KOPT-K1 (cell line): ENCODE results near the gene ARHGEF7.

Experiments used
- H3K27ac ChIP-seq: fragments of 200-600 bp; sonication (generic); 2 replicates; pipeline ENCODE4 v1.5.1; 2016; ENCODE audit warnings: antibody characterized with exemption, mild to moderate bottlenecking, low read depth, low read length; ENCODE audit not compliant: poor library complexity, severe bottlenecking
- H3K36me3 ChIP-seq: fragments of 200-600 bp; sonication (generic); 2 replicates; pipeline ENCODE4 v1.5.1; 2017; ENCODE audit warnings: antibody characterized with exemption, mild to moderate bottlenecking, low read length, moderate library complexity; ENCODE audit not compliant: insufficient read depth
- H3K9me3 ChIP-seq: fragments of 200-600 bp; sonication (generic); 2 replicates; pipeline ENCODE4 v1.5.1; 2017; ENCODE audit warnings: antibody characterized with exemption, low read length, mild to moderate bottlenecking; ENCODE audit not compliant: insufficient read depth, poor library complexity, severe bottlenecking

Gene ARHGEF7

DNA sequence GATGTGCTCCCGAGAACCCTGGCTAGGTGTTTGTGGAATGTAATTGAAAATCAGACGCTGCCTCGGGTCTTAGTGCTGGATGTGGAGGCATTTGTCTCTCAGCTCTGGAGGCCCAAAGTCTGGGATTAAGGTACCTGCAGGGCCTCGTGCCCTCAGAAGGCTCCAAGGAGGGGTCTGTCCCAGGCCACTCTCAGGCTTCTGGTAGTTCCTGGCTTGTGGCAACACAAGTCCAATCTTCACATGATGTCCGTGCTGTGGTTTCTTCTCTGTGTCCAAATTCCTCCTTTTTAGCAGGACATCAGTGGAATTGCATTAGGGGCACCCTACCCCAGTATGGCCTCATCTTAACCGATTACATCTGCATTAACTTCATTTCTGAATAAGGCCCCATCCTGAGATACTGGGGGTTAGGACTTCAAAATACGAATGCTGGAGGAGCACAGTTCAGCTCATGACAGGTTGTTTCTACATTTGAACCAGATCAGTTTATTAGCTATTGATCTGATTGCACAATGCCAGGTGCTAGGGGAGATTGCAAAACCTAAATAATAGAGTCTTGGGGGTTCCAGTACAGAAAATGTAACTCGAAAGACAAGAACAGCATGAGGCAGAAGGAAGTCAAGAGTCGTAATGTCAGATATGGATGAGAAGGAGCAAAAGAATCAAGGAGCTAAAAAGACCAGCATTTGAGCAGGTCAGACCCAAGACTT lies 3.9 kb downstream of the ARHGEF7 start:
- no peaks in the 10 kb centered on the region for H3K36me3 ChIP-seq
- no peak overlapping the region for H3K27ac ChIP-seq
- H3K9me3 ChIP-seq, result peaks cover 8% of the 10 kb centered on the region

DNA sequence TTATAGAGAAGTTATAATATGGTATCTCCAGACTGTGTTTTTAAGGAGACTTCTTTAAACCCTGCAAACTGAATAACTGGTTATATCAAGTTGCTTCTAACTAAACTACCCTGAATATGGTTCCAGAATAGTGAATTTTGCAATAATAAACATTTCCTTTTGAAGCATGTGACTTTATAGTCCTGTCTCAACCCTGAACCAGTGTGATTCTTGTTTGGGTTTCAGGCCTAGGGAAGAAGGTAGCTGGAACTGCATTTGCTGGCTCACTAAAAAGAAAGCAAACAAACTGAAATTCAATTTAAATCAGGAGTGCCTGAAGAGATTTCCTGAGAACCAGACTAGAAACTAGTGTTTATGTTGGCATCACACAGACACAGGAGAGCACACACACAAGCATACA lies 4.9 kb downstream of the ARHGEF7 start:
- Histone ChIP-seq H3K9me3 (no peaks in the 10 kb centered on the region), H3K36me3 (no peaks in the 10 kb centered on the region), H3K27ac (no peak overlapping the region)

DNA sequence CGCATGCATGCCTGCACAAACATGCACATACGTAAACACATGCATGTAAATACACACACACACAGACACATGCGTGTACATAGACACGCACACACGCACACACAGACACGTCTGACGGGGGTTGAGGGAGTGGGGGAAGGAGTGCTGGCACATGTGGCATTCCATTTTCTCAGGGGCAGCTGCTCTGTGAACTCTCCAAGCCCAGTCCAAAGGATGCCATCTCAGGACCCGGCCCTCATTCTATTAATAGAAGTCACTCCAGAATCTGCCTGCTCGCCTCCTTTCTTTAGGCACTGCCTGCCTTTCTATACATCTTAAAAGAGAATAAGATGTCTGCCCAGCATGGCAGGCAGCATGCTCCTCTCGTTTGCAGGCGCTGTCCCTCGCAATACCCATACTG lies 5.3 kb downstream of the ARHGEF7 start:
- H3K9me3 ChIP-seq, result no peaks in the 10 kb centered on the region
- H3K36me3 ChIP-seq, result no peaks in the 10 kb centered on the region
- no peak overlapping the region for H3K27ac ChIP-seq

DNA sequence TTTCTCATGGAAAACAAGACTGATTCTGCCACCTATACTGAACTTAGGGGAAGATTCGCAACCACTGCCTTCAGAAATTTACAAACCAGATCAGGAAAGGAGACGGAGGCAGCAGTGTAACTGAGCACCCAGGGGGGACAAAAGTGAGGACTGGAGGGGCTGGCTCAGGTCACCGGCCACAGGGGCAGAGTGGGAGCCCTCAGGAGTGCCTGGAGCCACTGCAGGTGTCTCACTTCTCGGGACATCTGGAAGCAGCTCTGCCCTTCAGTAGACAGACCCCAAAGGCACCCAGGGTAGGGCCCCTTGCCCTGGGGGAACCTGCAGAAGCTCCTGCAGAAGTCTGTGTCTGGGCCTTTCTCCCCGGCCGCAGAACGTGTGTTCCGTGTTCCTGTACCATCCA lies 5.8 kb downstream of the ARHGEF7 start:
- Histone ChIP-seq H3K36me3 (no peaks in the 10 kb centered on the region), H3K27ac (no peak overlapping the region)

DNA sequence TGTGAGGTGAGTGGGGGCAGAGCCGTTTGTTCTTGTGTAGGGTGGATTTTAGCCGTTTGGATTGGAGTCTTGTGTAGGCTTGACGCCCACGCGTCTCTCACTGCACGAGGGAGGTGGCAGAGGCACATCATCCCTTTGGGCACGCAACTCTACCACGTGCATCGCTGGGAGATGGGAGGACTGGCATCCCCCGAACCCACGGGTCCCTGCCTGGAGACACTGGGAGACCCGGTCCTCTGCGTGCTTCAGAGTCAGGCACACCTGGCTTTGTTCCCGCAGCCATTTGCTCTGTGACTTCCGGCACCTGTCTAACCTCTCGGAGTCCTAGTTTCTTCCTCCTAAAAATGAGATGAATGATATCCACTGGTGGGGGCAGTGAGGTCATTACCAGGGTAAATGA lies 6.4 kb downstream of the ARHGEF7 start:
- H3K27ac ChIP-seq, result no peak overlapping the region
- no peaks in the 10 kb centered on the region for H3K9me3 ChIP-seq
- H3K36me3 ChIP-seq, result no peaks in the 10 kb centered on the region

More for the DNA sequence above, 5.8 kb downstream of the ARHGEF7 start:
- no peaks in the 10 kb centered on the region for H3K9me3 ChIP-seq

DNA sequence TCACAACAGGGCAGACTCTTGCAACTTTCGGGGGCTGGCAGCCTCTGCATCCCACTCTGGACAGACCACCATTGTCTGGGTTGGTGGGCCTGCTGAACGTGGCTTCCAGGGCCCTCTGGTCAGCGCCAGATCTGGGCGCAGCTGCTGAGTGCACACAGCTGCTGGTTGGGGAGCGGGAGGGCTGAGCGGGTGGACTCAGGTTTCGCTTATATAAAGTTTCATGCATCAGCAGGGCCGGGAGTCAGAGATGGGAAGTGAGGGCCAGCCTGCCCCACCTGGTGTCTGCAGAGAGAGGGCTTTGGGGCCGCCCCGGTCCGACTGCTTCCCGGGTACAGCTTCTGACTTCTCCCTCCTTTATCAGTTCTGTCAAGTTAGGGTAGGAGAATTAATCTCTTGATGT lies 6.9 kb downstream of the ARHGEF7 start:
- Histone ChIP-seq H3K36me3 (no peaks in the 10 kb centered on the region), H3K9me3 (no peaks in the 10 kb centered on the region), H3K27ac (no peak overlapping the region)

DNA sequence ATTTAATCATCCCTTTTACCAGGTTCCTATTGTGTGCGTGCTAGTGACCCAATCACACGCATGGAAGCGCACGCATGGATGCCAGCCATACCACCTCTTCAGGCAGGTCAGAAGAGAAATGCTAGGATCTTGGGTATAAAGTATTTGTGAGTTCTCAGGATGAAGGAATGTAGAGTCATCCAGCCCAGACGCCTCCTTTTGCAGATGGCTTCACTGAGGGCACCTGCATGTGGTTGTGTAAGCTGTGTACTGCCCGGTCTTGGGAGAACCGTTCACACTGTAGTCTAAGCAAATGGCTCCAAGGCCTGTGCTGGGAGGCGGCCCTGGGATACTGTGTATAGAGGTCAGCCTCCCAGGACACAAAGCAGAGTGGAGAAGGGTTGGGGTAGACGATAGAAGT lies 7.5 kb downstream of the ARHGEF7 start:
- no peaks in the 10 kb centered on the region for H3K9me3 ChIP-seq
- no peaks in the 10 kb centered on the region for H3K36me3 ChIP-seq
- no peak overlapping the region for H3K27ac ChIP-seq

DNA sequence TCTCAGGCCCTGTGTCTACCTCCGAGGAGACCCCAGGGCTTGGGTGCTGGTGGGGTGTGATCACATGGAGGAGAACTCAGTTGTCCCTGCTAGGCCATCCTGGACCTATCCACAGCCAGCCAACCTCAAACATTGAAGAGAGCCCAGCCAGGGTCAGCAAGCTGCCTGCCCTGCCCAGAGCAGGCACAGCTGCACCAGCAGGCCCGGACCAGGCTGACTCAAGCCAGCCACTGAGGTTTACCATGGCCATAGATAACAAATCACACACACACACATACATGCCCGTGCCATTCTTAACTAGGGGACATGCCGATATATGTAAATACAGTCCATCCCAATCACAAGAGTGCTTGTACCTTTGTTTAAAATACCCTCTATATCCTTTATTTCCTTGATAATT lies 8.1 kb downstream of the ARHGEF7 start:
- no peaks in the 10 kb centered on the region for H3K9me3 ChIP-seq
- no peak overlapping the region for H3K27ac ChIP-seq
- H3K36me3 ChIP-seq, result no peaks in the 10 kb centered on the region

DNA sequence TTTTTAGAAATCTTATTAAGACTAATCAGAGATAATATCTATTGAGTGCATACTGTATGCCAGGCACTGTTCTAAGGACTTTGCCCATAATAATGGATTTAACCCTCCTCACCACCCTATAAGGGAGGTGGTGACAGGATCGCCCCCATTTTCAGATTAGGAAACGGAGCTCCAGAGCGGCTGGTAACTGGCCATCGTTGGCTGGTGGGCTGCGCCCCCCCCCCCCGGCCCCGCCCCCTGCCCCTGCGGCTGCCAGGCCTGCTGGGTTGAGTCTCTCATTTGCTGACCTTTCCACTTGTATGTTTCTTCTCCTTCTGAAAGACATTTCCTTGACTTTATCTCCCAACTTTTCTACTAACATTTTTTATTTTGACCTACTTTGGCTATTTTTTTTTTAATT lies 8.5 kb downstream of the ARHGEF7 start:
- Histone ChIP-seq H3K9me3 (no peaks in the 10 kb centered on the region), H3K27ac (no peak overlapping the region), H3K36me3 (no peaks in the 10 kb centered on the region)

DNA sequence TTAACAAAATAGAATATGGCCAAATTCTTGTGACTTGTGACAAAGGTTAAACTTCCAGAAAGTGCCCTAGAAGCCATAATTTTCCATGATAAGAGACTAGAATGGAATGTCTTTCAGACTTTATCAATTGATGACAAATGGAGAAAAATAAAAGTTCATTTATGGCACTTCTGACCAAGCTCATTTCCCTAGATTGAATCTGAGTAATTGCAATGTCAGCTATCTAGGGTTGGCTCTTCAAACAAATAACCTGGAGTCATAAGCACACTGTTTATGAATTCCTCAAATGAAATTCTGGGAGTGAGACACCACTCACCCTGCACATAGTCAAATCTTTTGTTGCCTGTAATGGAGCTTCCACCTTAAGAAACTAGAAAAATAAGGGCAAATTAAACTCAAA lies 11.4 kb downstream of the ARHGEF7 start:
- Histone ChIP-seq H3K36me3 (no peaks in the 10 kb centered on the region), H3K9me3 (no peaks in the 10 kb centered on the region), H3K27ac (no peak overlapping the region)

DNA sequence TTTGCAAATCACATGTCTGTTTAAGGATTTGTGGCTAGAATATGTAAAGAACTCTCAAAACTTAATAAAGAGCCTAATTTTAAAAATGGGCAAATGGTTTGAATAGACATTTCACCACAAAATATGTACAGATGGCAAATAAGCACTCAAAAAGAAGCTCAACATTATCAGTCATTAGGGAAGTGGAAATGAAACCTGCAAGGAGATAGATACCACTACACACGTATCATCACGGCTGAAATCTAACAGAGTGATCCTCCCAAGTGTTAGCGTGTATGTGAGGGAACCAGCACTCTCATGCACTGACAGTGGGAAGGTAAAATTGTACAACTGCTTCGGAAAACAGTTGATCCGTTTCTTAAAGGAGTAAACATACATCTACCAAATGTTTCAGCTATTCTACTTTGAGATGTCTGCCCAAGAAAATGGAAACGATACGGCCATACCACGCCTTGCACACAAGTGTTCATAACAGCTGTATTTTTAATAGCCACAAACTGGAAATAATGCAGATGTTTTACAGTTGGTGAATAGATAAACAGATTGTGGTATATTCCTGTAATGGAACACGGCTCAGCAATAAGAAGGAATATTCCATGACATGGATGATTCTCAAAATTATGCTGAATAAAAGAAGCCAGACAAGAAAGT lies 14.5 kb downstream of the ARHGEF7 start:
- Histone ChIP-seq H3K27ac (no peak overlapping the region), H3K36me3 (no peaks in the 10 kb centered on the region), H3K9me3 (no peaks in the 10 kb centered on the region)

DNA sequence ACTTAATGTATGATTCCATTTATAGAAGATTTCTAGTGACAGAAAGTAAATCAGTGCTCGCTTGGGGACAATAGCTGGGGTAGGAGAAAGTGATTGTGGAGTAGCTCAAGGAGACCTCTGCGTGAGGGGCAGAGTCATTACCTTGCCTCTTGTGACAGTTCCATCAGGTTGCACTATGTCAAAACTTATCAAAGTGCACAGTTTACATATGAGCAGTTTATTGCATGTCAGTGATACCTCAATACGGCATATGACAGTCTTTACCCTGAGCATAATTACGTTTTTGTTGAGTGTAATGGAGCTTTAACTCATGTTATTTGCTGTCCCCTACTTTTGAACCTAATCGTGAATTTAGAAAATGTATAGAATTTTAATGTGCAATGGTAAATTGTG lies 15.0 kb downstream of the ARHGEF7 start:
- H3K9me3 ChIP-seq, result no peaks in the 10 kb centered on the region
- H3K36me3 ChIP-seq, result no peaks in the 10 kb centered on the region
- H3K27ac ChIP-seq, result no peak overlapping the region

DNA sequence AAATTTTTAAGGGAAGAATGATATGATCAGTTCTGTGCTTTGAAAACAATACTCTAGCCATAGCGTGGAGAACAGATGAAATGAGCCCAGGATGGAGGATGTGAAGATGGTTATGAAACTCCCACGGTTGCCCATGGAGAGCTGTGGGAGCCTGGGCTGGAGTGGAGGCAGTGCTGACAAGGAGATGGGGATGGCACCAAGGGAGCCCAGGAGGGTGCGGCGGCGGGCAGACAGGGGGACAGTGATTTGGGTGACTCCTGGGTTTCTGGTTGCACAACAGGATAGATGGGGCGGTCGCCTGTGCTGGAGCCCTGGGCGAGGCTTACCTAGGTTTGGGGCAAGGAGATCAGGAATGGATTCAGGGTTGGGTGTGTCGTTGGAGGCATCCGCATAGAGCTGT lies 15.9 kb downstream of the ARHGEF7 start:
- Histone ChIP-seq H3K27ac (no peak overlapping the region), H3K9me3 (no peaks in the 10 kb centered on the region), H3K36me3 (no peaks in the 10 kb centered on the region)

DNA sequence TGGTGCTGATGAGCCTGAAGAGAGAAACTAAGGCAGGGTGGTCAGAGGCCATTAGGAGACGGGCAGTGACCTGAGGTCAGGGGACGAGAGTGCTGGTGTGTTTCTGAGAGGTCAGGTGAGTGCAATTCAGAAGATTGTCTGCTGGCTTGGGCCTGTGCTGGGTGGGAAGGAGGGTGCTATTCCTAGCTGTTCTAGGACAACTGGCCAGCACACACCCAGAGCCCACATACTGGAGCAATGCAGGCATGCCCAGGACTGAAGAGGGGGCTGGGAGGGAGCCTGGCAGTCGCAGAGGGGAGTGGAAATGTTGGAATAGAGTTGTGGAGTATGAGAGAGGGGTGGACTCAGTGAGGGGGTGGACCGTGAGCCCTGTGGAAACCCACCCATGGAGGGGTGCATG lies 16.5 kb downstream of the ARHGEF7 start:
- H3K9me3 ChIP-seq, result no peaks in the 10 kb centered on the region
- no peak overlapping the region for H3K27ac ChIP-seq
- no peaks in the 10 kb centered on the region for H3K36me3 ChIP-seq

DNA sequence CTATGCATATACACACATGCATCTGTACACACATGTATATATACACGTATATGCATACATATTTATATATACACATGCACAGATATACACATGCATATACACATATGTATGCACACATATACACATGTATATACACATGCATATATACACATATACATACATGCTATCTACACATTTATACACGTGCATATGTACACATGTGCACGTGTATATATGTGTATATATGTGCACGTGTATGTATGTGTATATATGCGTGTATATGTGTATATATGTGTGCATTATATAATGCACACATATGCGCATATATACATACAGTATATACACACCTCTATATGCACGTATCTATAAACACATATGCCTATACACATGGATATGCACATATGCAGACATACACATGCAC lies 17.8 kb downstream of the ARHGEF7 start:
- Histone ChIP-seq H3K9me3 (no peaks in the 10 kb centered on the region), H3K27ac (no peak overlapping the region), H3K36me3 (no peaks in the 10 kb centered on the region)

DNA sequence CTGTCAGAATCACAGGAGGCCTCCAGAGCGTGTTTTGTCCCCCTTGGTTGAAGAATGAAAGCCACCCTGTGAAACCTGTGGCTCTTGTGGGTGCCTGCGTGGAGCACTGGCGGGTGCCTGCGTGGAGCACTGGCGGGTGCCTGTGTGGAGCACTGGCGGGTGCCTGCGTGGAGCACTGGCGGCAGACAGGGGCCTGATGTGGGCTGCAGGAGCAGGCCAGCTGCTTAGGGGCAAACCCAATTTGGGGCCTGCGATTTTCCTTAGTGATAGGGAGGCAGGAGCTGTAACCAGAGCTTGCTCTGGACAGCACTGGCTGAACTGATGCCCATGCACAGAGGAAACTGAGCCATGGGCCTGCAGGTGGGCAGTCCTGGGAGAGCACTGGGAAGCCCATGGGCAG lies 24.3 kb downstream of the ARHGEF7 start:
- H3K27ac ChIP-seq, result no peak overlapping the region
- no peaks in the 10 kb centered on the region for H3K9me3 ChIP-seq
- no peaks in the 10 kb centered on the region for H3K36me3 ChIP-seq
